ENCODE data around the gene GMPR.

GMPR gene

DNA sequence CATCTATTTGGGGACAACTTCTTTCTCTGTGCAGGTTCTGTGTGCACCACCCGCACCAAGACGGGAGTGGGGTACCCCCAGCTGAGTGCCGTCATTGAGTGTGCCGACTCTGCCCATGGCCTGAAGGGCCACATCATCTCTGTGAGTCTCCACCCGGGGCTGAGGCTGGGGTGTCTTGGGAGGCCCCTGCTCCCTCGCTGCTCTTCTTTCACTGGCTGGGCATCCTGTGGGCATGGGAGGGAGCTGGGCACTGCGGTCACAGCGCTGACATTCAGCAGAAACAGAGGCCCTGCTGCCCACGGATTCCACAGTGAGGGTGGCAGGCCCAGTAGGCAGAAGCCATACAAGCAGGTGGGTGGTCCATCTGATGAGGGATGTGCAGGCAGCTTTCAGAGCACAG lies 40.4 kb downstream of the GMPR start:
- TF ChIP-seq, protein P1, sequence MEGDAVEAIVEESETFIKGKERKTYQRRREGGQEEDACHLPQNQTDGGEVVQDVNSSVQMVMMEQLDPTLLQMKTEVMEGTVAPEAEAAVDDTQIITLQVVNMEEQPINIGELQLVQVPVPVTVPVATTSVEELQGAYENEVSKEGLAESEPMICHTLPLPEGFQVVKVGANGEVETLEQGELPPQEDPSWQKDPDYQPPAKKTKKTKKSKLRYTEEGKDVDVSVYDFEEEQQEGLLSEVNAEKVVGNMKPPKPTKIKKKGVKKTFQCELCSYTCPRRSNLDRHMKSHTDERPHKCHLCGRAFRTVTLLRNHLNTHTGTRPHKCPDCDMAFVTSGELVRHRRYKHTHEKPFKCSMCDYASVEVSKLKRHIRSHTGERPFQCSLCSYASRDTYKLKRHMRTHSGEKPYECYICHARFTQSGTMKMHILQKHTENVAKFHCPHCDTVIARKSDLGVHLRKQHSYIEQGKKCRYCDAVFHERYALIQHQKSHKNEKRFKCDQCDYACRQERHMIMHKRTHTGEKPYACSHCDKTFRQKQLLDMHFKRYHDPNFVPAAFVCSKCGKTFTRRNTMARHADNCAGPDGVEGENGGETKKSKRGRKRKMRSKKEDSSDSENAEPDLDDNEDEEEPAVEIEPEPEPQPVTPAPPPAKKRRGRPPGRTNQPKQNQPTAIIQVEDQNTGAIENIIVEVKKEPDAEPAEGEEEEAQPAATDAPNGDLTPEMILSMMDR (IDR thresholded peaks at IDR 0.05; ENCODE audit: control insufficient read depth, insufficient read depth, low read depth, low read length, missing control alignments) = no peak
- no peak for DNase-seq (ENCODE audit: low read depth)

DNA sequence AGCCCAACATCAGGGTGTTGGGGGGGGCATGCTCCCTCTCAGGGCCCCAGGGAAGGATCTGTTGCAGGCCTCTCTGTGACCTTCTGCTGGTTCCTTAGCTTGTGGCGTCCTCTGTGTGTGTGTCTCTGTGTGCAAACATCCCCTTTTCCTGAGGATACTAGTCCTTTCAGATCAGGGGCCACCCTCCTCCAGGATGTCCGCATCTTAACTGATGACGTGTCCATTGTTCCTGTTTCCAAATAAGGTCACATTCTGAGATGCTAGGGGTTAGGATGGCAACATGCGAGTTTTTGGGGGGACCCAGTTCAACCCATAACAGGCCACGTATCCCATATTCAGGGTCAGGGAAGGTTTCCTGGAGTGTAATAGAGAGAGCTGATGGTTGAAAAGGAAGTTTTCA lies 40.9 kb downstream of the GMPR start:
- TF ChIP-seq, protein P1 (IDR thresholded peaks at IDR 0.05; ENCODE audit: control insufficient read depth, insufficient read depth, low read depth, low read length, missing control alignments) = no peak
- no peak overlapping the region for H3K4me3 ChIP-seq (ENCODE audit: control insufficient read depth, low read depth, low read length)
- no peak for DNase-seq (ENCODE audit: low read depth)

More for the DNA sequence above, 40.4 kb downstream of the GMPR start:
- H3K4me3 ChIP-seq (ENCODE audit: control insufficient read depth, low read depth, low read length) = no peak overlapping the region

DNA sequence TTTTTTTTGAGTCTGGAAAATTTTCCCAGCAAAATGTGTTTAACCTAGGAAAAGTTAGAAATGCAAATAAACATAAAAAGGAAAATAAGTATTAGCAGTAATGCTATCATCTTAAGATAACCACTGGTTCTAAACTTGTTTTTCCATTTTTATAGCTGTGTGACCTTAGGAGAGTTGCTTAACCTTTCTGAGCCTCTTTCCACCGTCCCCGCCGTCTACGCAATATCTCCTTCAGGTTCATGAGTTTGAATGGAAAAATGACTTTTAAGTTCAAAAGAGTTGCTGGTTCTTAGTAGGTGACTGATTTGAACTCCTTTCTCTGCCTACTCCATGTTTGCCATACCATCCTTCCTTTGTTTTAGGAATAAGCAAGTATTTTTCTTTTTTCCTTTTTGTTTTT lies 44.0 kb downstream of the GMPR start:
- H3K4me3 ChIP-seq (ENCODE audit: control insufficient read depth, low read depth, low read length) = no peak overlapping the region
- no peak for DNase-seq (ENCODE audit: low read depth)
- TF ChIP-seq, protein P1 (IDR thresholded peaks at IDR 0.05; ENCODE audit: control insufficient read depth, insufficient read depth, low read depth, low read length, missing control alignments) = no peak

DNA sequence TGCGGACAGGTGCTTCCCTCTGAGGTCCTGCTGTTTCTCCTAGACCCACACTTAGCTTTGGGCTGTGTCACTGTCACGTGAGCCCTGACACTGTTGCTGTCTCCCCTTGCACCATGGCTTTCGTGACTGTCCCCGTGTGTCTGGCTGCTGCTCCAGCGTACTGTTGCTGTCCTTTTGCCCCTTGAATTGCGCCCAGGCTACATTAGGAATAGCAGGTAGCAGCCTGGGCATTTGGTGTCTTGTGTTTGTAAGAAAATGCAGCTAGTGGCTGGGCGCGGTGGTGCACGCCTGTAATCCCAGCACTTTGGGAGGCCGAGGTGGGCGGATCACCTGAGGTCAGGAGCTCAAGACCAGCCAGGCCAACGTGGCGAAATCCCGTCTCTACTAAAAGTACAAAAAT lies 46.1 kb downstream of the GMPR start:
- TF ChIP-seq, protein P1 (IDR thresholded peaks at IDR 0.05; ENCODE audit: control insufficient read depth, insufficient read depth, low read depth, low read length, missing control alignments) = no peak
- H3K4me3 ChIP-seq (ENCODE audit: control insufficient read depth, low read depth, low read length) = no peak overlapping the region
- DNase-seq (ENCODE audit: low read depth) = no peak

DNA sequence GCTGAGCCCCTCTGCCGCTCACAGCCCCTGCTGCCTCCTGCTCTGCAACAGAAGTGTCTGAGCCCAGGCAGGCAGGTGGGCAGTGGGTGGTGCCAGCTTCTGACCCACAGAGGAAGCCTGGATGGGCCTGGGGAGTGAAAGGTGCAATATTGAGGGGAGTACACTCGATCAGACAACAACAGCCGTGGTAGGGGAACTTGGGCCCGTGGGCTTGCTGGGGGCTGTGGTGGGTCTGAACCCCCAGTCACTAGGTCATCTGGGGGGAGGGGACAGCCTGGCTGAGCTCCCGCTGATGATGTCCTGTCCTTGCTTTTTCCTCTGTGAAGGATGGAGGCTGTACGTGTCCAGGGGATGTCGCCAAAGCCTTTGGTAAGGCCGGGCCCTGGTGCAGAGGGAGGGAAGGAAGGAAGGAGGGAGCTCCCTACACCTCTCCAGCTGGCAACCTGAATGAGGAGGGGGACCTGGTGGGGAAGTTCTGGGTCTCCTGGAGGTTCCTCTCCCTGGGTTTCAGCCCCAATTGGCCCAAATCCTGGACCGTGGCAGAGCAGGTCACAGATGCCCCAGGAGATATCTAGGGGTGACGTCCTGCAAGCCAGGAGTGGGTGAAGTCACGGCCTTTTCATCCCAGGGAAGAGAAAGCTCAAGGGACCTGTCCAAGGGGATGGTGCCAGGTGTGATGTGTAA lies 47.2 kb downstream of the GMPR start:
- no peak for DNase-seq (ENCODE audit: low read depth)
- TF ChIP-seq, protein P1 (IDR thresholded peaks at IDR 0.05; ENCODE audit: control insufficient read depth, insufficient read depth, low read depth, low read length, missing control alignments) = no peak
- H3K4me3 ChIP-seq (ENCODE audit: control insufficient read depth, low read depth, low read length) = no peak overlapping the region

DNA sequence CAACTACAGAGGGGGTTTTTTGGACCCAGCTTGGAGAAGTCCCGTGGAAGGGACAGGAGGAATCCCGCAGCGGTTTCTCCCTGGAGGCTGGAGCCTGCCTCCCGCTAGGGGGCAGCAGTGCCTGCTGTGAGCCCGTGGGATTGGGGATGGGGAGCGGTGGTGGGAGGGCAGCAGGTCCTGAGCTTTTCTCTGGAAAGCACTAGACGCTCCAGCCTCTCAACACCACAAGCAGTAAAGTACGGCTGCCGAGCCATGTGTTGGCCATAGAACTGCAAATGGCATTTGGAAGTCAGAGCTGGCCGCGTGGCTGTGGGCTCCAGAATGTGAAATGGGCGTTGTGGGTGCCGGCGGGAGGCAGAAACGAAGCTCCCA lies 47.8 kb downstream of the GMPR start:
- no peak overlapping the region for H3K4me3 ChIP-seq (ENCODE audit: control insufficient read depth, low read depth, low read length)
- TF ChIP-seq, protein P1 (IDR thresholded peaks at IDR 0.05; ENCODE audit: control insufficient read depth, insufficient read depth, low read depth, low read length, missing control alignments) = peak; percentile 95
- DNase-seq (ENCODE audit: low read depth) = no peak
